GM21529 (cell line): Measurements from ENCODE around the gene SFXN2.
"Not testable (repeated sequence)": the region's sequence is repeated elsewhere in the genome, so short reads cannot be mapped to it uniquely, and the experiment has no call there.

ENCODE experiments used
- ATAC-seq: cut with Tn5 transposase; IDR thresholded peaks from one replicate; pipeline ENCODE4 v1.9.1; 2021; ENCODE audit not compliant: unreplicated experiment

Gene SFXN2

DNA sequence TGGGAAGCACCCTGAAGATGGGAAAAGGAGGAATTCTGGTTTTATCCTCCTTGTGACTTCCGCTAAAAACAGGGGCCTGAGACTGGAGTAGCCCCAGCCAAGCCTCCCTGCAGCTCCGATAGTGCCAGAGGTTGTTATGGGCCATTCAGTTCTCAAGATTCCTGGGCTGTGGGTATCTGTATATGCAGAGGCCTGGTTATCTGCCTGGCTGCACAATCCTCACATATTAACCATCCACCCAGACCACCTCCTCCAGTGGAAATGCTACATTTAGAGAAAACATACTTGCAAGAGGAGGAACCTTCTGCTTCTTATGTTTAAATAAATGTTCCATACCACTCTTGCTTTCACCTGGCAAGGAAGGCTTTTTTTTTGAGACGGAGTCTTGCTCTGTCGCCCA is 34.8 kb upstream of the SFXN2 start:
- ATAC-seq, result no peak

DNA sequence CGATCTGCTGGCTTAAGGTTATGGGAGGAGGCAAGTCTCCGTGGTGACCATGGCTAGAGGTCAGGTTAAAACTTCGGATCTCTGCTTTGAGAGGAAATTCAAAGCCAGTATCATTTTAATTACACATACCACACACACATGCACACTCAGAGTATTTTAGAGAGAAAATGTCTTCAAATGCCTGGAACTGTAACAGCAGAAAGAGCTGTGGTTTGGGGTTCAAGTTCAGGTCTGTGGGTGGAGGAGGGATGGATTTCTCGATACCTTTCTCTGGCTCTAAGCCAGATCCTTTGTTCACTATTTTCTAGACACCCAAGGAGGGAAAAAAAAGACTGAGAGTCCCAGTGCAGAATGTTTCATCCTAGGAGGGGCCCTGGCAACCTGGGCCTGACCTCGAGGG is 32.7 kb upstream of the SFXN2 start:
- ATAC-seq, result no peak

DNA sequence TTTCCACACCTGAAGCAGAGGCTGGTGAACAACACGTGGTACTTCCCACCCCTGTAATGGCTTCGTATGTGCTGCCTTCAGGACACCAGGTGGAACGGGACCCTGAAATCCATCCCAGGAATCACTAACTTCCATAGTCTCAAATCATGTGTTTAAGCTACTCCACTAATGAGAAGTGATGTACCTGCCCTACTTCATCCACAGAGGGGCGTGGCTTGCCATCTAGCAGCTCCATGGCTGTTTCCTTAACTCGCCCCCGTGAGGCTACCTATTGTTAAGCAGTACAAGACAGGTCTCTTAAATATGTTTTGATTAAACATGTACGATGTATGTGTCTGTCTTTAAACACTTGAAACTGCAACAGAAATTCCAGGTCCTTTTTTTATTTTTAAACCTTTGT is 32.0 kb upstream of the SFXN2 start:
- ATAC-seq, result no peak

GRCh38 chr10:102682981-102683380 is 31.5 kb upstream of the SFXN2 start:
- ATAC-seq, result no peak

GRCh38 chr10:102683736-102684135 is 30.7 kb upstream of the SFXN2 start:
- ATAC-seq, result no peak

GRCh38 chr10:102691285-102692066 is 23.0 kb upstream of the SFXN2 start:
- no peak for ATAC-seq

DNA sequence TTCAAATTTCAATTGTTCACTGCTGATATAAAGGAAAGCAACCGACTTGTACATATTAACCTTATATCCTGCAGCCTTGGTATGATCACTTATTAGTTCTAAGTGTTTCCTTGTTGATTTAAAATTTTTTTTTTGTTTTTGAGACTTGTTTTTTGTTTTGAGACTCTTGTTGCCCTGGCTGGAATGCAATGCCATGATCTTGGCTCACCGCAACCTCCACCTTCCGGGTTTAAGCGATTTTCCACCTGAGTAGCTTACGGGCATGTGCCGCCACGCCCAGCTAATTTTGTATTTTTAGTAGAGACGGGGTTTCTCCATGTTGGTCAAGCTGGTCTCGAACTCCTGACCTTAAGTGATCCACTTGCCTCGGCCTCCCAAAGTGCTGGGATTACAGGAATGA is 19.0 kb upstream of the SFXN2 start:
- ATAC-seq, result not testable (repeated sequence)

- ATAC-seq, result no peak
Measured at GRCh38 chr10:102696736-102697135, 17.7 kb upstream of the SFXN2 start.

DNA sequence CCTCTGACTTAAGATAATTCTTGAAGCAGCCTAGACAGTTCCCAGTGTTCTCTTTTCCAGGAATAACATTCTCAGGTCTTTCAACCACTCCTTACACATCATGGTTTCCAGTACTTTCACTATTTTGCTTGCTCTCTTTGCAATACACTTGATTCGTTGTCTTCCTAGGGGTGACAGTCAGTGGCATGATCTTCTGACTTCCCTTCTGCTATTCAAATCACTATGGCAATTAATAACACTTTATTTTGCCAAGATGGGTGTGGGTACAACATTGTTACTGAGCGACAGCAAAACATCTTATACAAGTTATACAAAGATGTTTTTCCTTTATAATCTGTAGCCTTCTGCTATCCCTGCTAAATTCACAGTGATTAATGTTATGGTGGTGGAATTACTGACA is 15.5 kb upstream of the SFXN2 start:
- no peak for ATAC-seq

GRCh38 chr10:102701272-102701671 is 13.2 kb upstream of the SFXN2 start:
- ATAC-seq, result no peak

- no peak for ATAC-seq
Measured at GRCh38 chr10:102701796-102702195, 12.6 kb upstream of the SFXN2 start.

DNA sequence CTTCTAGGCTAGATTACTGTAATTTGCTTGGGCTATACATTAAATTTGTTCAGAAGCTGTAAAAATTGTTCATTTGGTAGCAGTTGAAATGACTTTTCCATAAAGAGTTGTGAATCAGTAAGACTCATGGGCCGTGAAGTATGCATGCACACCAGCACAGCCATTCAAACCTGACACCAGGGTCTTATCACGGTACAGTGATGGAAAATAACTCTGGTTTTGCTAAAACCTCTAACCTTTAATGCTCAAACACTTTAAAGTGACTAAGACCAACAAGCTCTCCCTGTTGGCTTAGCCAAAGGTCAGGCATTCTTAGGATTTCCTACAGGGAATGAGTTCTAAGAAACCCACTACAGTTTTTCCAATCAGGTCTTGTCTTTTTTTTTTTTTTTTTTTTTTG is 11.7 kb upstream of the SFXN2 start:
- no peak for ATAC-seq

DNA sequence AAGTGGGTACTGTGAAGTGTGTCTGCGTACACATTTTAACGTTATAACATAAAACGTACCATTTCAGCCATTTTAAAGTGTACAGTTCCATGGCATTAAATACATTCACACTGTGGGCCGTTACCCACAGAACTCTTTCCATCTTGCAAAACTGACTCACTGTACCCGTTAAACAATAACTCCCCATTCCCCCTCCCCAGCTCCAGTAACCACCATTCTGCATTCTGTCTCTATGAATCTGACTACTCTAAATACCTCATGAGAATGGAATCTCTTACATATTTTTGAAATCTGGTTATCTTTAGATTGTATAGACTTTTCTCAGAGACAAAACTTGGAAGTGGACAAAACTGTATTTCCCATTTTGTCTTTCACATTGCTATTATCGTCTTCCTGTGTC is 9.5 kb upstream of the SFXN2 start:
- no peak for ATAC-seq

DNA sequence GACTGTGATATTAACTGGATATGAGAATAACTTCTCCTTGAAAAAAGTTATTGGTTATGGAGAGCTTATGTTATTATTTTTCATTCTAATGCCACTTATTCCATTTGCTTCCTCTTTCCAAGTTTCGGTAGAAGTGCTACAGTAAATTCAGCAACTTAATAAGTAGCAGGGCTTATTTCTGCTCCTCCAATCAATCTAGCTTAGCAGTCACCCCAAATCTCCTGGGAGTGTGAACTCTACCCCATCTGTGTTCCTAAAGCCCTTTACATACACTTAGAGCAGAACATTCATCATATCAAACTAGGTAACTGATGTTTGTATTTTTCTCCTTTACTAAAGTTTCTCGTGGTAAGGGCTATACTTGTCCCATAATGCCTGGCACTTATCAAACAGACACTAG is 8.9 kb upstream of the SFXN2 start:
- no peak for ATAC-seq

GRCh38 chr10:102710609-102711008 is 3.8 kb upstream of the SFXN2 start:
- ATAC-seq, result no peak

DNA sequence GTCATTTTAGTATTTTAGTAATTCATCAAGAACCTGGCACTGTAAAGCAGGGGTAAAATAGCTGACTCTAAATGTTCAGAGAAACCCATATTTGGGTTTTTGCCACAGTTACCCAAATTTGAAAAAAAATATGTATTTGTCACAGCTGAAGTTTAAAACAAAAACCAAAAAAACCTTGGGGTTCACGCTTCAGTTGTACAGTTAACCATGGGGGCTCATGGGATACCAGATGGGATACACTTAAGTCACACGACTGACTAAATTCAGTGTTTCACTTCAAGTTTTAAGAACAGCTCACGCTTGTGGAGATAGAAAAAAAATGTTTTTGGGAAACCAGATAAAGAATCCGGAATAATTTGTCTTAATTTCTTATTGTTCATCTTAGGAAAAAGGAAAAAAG is 2.3 kb upstream of the SFXN2 start:
- no peak for ATAC-seq

DNA sequence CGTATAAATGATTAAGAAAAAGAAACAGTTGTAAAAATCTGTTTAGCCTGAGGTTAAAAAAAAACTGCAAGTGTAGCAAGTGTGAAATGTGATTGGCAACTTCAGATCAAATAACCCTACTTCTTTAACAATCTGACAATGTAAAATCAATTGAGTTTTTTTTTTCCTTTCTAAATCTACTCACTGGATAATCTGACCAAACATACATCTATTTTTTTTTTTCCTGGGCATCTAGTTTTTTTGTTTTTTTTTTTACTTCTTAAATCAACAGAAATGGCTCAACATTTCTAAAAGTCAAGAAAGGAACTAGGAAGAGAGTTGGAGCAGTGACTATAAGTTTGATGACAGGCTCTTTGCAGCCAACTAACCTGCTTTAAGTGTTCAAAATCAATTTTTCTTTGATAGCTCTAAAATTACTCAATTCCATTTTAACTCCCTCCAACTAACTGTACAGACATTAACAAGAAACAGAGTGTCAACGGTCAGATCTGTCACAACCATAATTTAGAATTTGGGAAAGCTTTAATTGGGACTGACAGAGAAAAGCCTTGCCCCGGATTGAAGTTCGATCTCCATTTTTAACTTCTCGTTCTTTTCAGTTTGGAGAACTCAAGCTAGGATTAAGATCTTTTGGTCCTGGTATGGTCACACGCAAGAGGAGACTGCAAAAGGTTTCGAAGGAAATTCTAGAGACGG is 1.4 kb upstream of the SFXN2 start:
- no peak for ATAC-seq

DNA sequence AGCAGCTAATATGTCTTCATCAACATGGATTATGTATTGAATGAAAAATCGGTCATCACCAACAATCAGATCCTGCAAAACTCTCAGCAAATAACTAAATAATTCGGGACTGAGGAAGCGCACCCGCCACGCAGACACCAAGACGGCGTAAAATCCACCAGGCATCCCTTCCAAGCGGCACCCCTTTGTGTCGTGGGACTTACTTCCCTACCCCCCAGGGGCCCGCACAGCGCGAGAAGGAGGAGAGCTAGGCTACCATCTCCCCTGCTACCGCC is 960 bp upstream of the SFXN2 start:
- ATAC-seq, result peak; percentile 36

DNA sequence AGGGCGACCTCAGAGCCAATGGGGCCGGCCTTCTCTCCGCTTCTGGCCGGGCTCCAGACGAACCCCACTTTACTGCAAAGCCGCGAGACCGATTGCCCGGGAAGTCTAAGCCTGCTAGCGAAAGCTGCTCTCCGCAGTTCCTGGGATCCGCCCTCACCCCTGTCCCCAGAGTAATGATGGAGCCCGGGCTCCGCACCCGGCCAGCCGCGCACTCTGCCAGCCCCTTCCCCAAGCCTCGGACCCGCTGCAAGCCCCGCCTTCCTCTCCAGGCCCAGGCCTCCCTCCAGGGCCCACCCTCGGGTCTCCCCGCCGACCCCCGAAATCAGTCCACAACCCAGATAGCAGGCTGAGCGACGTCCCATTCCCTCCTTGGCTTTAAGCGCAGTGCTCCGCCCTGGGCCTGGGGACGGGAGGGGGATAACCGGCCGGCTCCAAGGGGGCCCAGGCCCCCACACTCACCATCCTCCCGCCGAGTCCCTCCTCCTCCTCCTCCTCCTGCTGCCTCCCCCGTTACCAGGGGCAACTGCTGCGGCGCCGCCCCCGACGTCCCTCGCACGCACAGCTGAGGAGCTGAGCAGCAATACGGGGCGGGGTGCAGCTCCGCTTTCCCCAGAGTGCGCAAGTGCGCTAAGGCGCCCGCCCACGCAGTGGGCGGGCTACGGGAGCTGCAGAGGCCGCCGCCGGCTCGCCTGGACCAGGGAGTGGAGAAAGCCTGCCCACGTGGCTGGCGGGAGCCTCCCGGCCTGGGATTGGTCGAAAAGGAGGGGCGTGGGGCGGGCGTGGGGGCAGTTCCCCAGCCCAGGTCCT is 419 bp upstream of the SFXN2 start, which contains the start of gene ARL3:
Gene ARL3, minus strand, starts transcription at position 584 of the 807 bp plus-strand sequence. Its CDS starts 122 bp downstream, at position 462.
- ATAC-seq, result peak; percentile 76

GRCh38 chr10:102715880-102716279 is 1.4 kb downstream of the SFXN2 start:
- ATAC-seq, result no peak

DNA sequence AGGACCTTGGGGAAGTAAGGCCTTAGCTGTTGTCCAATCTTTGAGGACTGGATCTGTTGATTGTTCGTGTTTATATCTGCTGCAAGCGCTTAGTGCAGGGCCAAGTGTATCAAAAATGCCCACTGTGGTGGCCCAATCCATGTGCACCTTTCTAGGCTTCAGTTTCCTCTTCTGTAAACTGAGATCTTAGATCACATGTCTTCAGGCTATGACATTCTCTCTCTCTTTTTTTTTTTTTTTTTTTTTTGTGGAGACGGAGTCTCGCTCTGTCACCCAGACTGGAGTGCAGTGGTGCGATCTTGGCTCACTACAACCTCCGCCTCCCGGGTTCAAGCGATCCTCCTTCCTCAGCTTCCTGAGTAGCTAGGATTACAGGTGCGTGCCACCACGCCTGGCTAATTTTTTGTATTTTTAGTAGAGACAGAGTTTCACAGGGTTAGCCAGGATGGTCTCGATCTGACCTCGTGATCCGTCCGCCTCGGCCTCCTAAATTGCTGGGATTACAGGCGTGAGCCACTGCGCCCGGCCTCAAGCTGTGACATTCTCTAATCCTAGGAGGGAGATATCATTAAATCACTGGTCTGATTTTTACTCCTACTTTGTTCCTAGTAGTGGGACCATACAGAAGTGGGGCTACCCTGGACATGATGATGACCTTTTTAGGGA is 2.6 kb downstream of the SFXN2 start:
- not testable (repeated sequence) for ATAC-seq
